Vagina (tissue), 2 donors: Measurements from ENCODE around the gene CWF19L1. TPM values are rescaled to one million over a fixed set of nuclear protein-coding genes. Genes with fewer than 3 reads are reported as not detected.
"Not testable (repeated sequence)": the region's sequence is repeated elsewhere in the genome, so short reads cannot be mapped to it uniquely, and the experiment has no call there.

Source experiments
- DNase-seq, 2 donors: peaks; one replicate each; pipeline ENCODE4 v3.0.0-alpha.2; 2017; ENCODE audit errors: extremely low spot score in 2 of 2
- H3K27ac ChIP-seq: fragments of 200-600 bp; sonication (generic); one replicate; pipeline ENCODE4 v1.5.1; 2019
- H3K27me3 ChIP-seq: fragments of 200-600 bp; sonication (generic); one replicate; pipeline ENCODE4 v1.5.1; 2019
- H3K36me3 ChIP-seq, 2 donors: fragments of 200-600 bp; sonication (generic); one replicate each; pipeline ENCODE4 v1.5.1; 2017 to 2019
- H3K4me1 ChIP-seq: fragments of 200-600 bp; sonication (generic); one replicate; pipeline ENCODE4 v1.5.1; 2019
- H3K4me3 ChIP-seq, 2 donors: fragments of 200-600 bp; sonication (generic); 1 replicate in 1 of 2; 2 replicates in 1 of 2; pipeline ENCODE4 v1.5.1; 2016 to 2019
- H3K9me3 ChIP-seq: fragments of 200-600 bp; sonication (generic); one replicate; pipeline ENCODE4 v1.5.1; 2019
- CTCF ChIP-seq, 3 experiments: fragments of 450-650 bp in 2 of 3; fragments of 200-600 bp in 1 of 3; sonication (generic) in 1 of 3; IDR thresholded peaks; one replicate each; pipeline ENCODE4 v1.5.1; 2017 to 2019; ENCODE audit warnings: antibody characterized with exemption in 3 of 3, mild to moderate bottlenecking in 2 of 3, moderate library complexity in 2 of 3
- POLR2A ChIP-seq, 2 donors: fragments of 450-650 bp; IDR thresholded peaks; one replicate each; pipeline ENCODE4 v1.6.1; 2017; ENCODE audit warnings: antibody characterized with exemption in 2 of 2, mild to moderate bottlenecking in 2 of 2, moderate library complexity in 2 of 2
- POLR2AphosphoS5 ChIP-seq, 2 donors: sonication (generic); formaldehyde crosslinking; IDR thresholded peaks; one replicate each; pipeline ENCODE4 v1.9.0; 2017; ENCODE audit warnings: antibody characterized with exemption in 2 of 2, mild to moderate bottlenecking in 2 of 2, low read depth in 1 of 2; ENCODE audit not compliant: insufficient read depth in 1 of 2
- intact Hi-C: fragments of 100-400 bp; cut with DNase I; formaldehyde crosslinking; loops from one replicate; pipeline ENCODE4 v1.15.1; 2023
- total RNA-seq: library from RNA; depleted of rRNA; stranded (reverse); fragments of >200 nt; gene quantifications from one replicate; pipeline ENCODE4 v1.2.3, GENCODE V29; 2016

The CWF19L1 gene
- total RNA-seq, 1 donor from 2014 or later = 13.3 TPM

- no peak for DNase-seq
- Histone ChIP-seq H3K27me3 (no peaks in the 10 kb centered on the region), H3K36me3 (peaks cover 0 to 22% of the 10 kb centered on the region in 2 donors), H3K27ac (no peak overlapping the region), H3K4me3 (no peak overlapping the region), H3K4me1 (peaks cover 32% of the 10 kb centered on the region), H3K9me3 (no peaks in the 10 kb centered on the region)
- no peak for TF ChIP-seq POLR2AphosphoS5 (IDR thresholded peaks at IDR 0.05; ENCODE audit: insufficient read depth in 1 of 2, low read depth in 1 of 2)
- no peak for TF ChIP-seq POLR2A (IDR thresholded peaks at IDR 0.05)
- no peak for TF ChIP-seq CTCF (IDR thresholded peaks at IDR 0.05)
- intact Hi-C loops = no loop called here
These were observed 15.5 kb upstream of the CWF19L1 start for GRCh38 chr10:100282907-100283306.

GRCh38 chr10:100276971-100277370, 9.5 kb upstream of the CWF19L1 start:
- H3K36me3 ChIP-seq = peaks cover 0 to 27% of the 10 kb centered on the region in 2 donors
- H3K4me1 ChIP-seq, H3K27me3 ChIP-seq, DNase-seq, H3K27ac ChIP-seq, H3K9me3 ChIP-seq, H3K4me3 ChIP-seq, intact Hi-C loops: not testable (repeated sequence)

GRCh38 chr10:100265821-100266485, 1.5 kb downstream of the CWF19L1 start:
- H3K27ac ChIP-seq = no peak overlapping the region
- no peak for DNase-seq
- H3K4me1 ChIP-seq = peaks cover 24% of the 10 kb centered on the region
- TF ChIP-seq POLR2AphosphoS5 (IDR thresholded peaks at IDR 0.05; ENCODE audit: insufficient read depth in 1 of 2, low read depth in 1 of 2) (no peak), CTCF (IDR thresholded peaks at IDR 0.05) (no peak), POLR2A (IDR thresholded peaks at IDR 0.05) (no peak)
- peak overlapping the region in 1 of 2 donors; percentile 98 for H3K4me3 ChIP-seq
- peaks cover 0 to 8% of the 10 kb centered on the region in 2 donors for H3K36me3 ChIP-seq
- H3K9me3 ChIP-seq = no peaks in the 10 kb centered on the region
- H3K27me3 ChIP-seq = no peaks in the 10 kb centered on the region
- intact Hi-C loops = no loop called here

GRCh38 chr10:100254191-100254590, 13.2 kb downstream of the CWF19L1 start:
- peaks cover 0 to 68% of the 10 kb centered on the region in 2 donors for H3K36me3 ChIP-seq
- H3K4me1 ChIP-seq = no peaks in the 10 kb centered on the region
- no peak overlapping the region for H3K4me3 ChIP-seq
- no peak for DNase-seq
- H3K27me3 ChIP-seq = no peaks in the 10 kb centered on the region
- intact Hi-C loops = no loop called here
- no peak overlapping the region for H3K27ac ChIP-seq
- no peaks in the 10 kb centered on the region for H3K9me3 ChIP-seq
- no peak for TF ChIP-seq POLR2A (IDR thresholded peaks at IDR 0.05)
- TF ChIP-seq POLR2AphosphoS5 (IDR thresholded peaks at IDR 0.05; ENCODE audit: insufficient read depth in 1 of 2, low read depth in 1 of 2) = no peak

- Histone ChIP-seq H3K4me3 (no peak overlapping the region), H3K9me3 (no peaks in the 10 kb centered on the region), H3K36me3 (peaks cover 0 to 71% of the 10 kb centered on the region in 2 donors), H3K27ac (no peak overlapping the region), H3K4me1 (no peaks in the 10 kb centered on the region), H3K27me3 (no peaks in the 10 kb centered on the region)
- DNase-seq = no peak
- TF ChIP-seq POLR2A (IDR thresholded peaks at IDR 0.05) (no peak), POLR2AphosphoS5 (IDR thresholded peaks at IDR 0.05; ENCODE audit: insufficient read depth in 1 of 2, low read depth in 1 of 2) (no peak), CTCF (IDR thresholded peaks at IDR 0.05) (no peak)
- intact Hi-C loops = no loop called here
These were observed 14.4 kb downstream of the CWF19L1 start for GRCh38 chr10:100253041-100253440.

GRCh38 chr10:100248820-100249219, 18.6 kb downstream of the CWF19L1 start:
- Histone ChIP-seq H3K27me3 (no peaks in the 10 kb centered on the region), H3K9me3 (no peaks in the 10 kb centered on the region), H3K4me1 (no peaks in the 10 kb centered on the region), H3K4me3 (no peak overlapping the region), H3K27ac (no peak overlapping the region), H3K36me3 (peaks cover 0 to 76% of the 10 kb centered on the region in 2 donors)
- TF ChIP-seq POLR2AphosphoS5 (IDR thresholded peaks at IDR 0.05; ENCODE audit: insufficient read depth in 1 of 2, low read depth in 1 of 2) = no peak
- TF ChIP-seq CTCF (IDR thresholded peaks at IDR 0.05) = no peak
- no peak for TF ChIP-seq POLR2A (IDR thresholded peaks at IDR 0.05)
- DNase-seq = no peak
- intact Hi-C loops = loop anchor here (5.0 kb wide), 1 partner anchor 1803 kb away; no protein-coding TSS in a partner anchor
